ENCODE measurements around the gene FAM219A.

FAM219A gene

GRCh38 chr9:34374905-34375552, 83.3 kb downstream of the FAM219A start:
- TF ChIP-seq CTCF (IDR thresholded peaks at IDR 0.05; ENCODE audit: borderline replicate concordance, control extremely low read depth, extremely low read depth, insufficient read depth, missing control alignments) = no peak
- no peak for DNase-seq (ENCODE audit: low spot score)
- in situ Hi-C loops (cut with MboI; ENCODE audit: low sequenced_read_pairs, unreplicated experiment) = no loop called here

DNA sequence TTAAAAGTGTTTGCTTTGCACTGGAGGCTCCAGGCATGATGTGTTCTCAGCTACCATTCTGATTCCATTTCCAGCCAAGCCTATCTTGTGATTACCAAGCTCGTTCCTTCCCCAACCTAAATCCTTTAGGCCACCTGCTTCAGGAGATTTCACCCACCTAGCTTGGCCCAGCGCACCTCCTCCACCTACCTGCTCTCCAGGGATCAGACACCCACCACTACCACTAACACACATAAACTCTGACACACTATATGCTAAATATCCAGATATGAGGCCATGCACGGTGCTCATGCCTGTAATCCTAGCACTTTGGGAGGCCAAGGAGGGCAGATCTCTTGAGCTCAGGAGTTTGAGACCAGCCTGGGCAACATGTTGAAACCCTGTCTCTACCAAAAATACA, 84.0 kb downstream of the FAM219A start:
- DNase-seq (ENCODE audit: low spot score) = no peak
- TF ChIP-seq CTCF (IDR thresholded peaks at IDR 0.05; ENCODE audit: borderline replicate concordance, control extremely low read depth, extremely low read depth, insufficient read depth, missing control alignments) = no peak
- in situ Hi-C loops (cut with MboI; ENCODE audit: low sequenced_read_pairs, unreplicated experiment) = no loop called here

GRCh38 chr9:34373749-34374148, 84.6 kb downstream of the FAM219A start:
- DNase-seq (ENCODE audit: low spot score) = no peak
- TF ChIP-seq CTCF (IDR thresholded peaks at IDR 0.05; ENCODE audit: borderline replicate concordance, control extremely low read depth, extremely low read depth, insufficient read depth, missing control alignments) = no peak
- in situ Hi-C loops (cut with MboI; ENCODE audit: low sequenced_read_pairs, unreplicated experiment) = no loop called here

GRCh38 chr9:34372467-34373011, 85.8 kb downstream of the FAM219A start:
- in situ Hi-C loops (cut with MboI; ENCODE audit: low sequenced_read_pairs, unreplicated experiment) = no loop called here
- TF ChIP-seq CTCF (IDR thresholded peaks at IDR 0.05; ENCODE audit: borderline replicate concordance, control extremely low read depth, extremely low read depth, insufficient read depth, missing control alignments) = no peak
- DNase-seq (ENCODE audit: low spot score) = no peak

DNA sequence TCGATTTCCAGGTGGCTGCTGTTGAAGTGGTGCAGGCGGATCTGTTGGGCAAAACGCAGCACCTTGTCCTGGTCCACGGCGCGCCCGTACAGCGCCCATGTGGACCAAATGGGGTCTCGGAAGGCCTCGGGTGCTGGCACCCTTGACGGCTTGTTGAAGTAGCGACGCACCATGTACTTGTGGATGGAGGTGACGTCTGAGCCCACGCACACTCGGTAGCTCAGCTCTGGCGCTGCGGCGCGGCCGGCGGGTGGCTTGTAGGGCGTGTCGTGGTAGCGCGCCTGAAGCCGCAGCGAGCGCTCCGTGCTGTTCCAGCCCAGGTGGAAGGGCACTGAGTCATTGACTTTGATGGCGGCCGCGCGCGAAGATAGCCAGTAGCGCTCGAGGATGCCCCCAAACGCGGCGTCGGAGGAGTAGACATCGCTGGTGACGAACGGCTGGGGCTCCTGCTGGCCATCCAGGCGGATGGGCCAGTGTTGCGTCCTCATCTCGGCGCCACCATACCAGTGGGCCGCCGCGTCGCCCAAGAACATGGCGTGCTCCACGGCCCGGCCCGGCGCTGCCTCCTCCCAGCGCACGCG, 86.4 kb downstream of the FAM219A start:
- TF ChIP-seq CTCF (IDR thresholded peaks at IDR 0.05; ENCODE audit: borderline replicate concordance, control extremely low read depth, extremely low read depth, insufficient read depth, missing control alignments) = no peak
- DNase-seq (ENCODE audit: low spot score) = no peak
- in situ Hi-C loops (cut with MboI; ENCODE audit: low sequenced_read_pairs, unreplicated experiment) = no loop called here

DNA sequence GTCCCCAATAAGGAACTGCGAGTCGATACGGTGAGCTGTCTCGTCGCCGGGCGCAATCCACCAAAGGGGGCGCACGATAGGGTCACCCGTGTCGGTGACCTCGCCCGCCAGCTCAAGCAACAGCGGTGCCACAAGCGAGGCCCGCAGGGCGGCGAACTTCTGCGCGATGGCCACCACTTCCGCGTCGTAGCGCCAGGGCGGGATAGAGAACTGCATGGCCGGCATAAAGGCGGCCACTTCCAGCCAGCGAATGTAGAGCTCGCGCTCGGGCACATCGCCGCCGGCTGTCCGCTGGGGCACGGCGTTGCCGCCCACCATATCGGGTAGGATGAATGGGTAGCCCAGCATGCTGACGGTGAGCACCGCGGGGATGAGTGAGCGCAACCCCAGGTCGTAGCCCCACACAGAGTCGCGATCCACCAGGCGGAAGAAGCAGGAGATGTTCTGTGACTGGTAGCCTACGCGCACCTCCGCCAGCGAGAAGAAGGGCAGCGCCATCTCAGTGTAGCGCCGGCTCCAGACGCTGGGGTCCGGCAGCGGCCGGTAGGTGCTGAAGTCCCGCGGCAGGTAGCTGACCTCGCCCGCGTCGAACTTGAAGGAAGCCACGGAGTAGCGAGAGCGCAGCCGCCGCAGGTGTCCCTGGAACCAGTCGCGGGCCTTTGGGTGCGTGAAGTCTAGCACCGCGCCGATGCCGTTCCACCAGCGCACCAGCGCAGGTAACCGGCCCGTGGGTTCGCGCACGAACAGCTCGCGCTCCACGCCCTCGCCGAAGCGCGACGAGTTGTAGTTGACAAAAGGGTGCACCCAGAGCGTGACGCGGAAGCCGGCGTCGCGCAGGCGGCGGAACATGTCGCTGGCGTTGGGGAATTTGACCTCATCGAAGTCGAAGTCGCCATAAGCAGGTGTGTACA, 87.1 kb downstream of the FAM219A start:
- TF ChIP-seq CTCF (IDR thresholded peaks at IDR 0.05; ENCODE audit: borderline replicate concordance, control extremely low read depth, extremely low read depth, insufficient read depth, missing control alignments) = no peak
- in situ Hi-C loops (cut with MboI; ENCODE audit: low sequenced_read_pairs, unreplicated experiment) = no loop called here
- DNase-seq (ENCODE audit: low spot score) = no peak
